Fibroblast of lung (primary cell): ENCODE measurements around the gene IL10RB. TPM values are rescaled to one million over a fixed set of nuclear protein-coding genes. Genes with fewer than 3 reads are reported as not detected.

Source experiments
- DNase-seq, 2 donors: peaks; one replicate each; pipeline versions ENCODE4 v3.0.0 to v3.0.0-alpha.2; 2010; ENCODE audit warnings: low read depth in 2 of 2
- H2AFZ ChIP-seq: 2 replicates; pipeline ENCODE4 v1.5.1; 2012; ENCODE audit warnings: low read length, control low read depth, inconsistent platforms
- H3K27ac ChIP-seq: 2 replicates; pipeline ENCODE4 v1.5.1; 2011; ENCODE audit warnings: low read length, control low read depth; ENCODE audit not compliant: insufficient read depth
- H3K27me3 ChIP-seq: 2 replicates; pipeline ENCODE4 v1.5.1; 2011; ENCODE audit warnings: mild to moderate bottlenecking, low read length; ENCODE audit not compliant: control insufficient read depth, insufficient read depth
- H3K36me3 ChIP-seq: 2 replicates; pipeline ENCODE4 v1.5.1; 2011; ENCODE audit warnings: low read length; ENCODE audit not compliant: control insufficient read depth, insufficient read depth
- H3K4me1 ChIP-seq: 2 replicates; pipeline ENCODE4 v1.5.1; 2011; ENCODE audit warnings: low read length; ENCODE audit not compliant: control insufficient read depth, insufficient read depth; ENCODE audit errors: extremely low read depth
- H3K4me2 ChIP-seq: 2 replicates; pipeline ENCODE4 v1.5.1; 2011; ENCODE audit warnings: low read length, control low read depth; ENCODE audit not compliant: insufficient read depth; ENCODE audit errors: extremely low read depth
- H3K4me3 ChIP-seq, 4 experiments: fragments of 200-600 bp in 1 of 4; sonication (generic) in 1 of 4; replicated peaks in 1 of 4; 2 replicates each; pipeline ENCODE4 v1.5.1; 2011 to 2016; ENCODE audit warnings: low read length in 4 of 4, low read depth in 3 of 4, mild to moderate bottlenecking in 3 of 4, control low read depth in 2 of 4, inconsistent platforms in 1 of 4, mixed read lengths in 1 of 4; ENCODE audit not compliant: insufficient read depth in 1 of 4; ENCODE audit errors: control extremely low read depth in 1 of 4
- H3K79me2 ChIP-seq: 2 replicates; pipeline ENCODE4 v1.5.1; 2012; ENCODE audit warnings: mild to moderate bottlenecking, low read length, inconsistent platforms; ENCODE audit not compliant: control insufficient read depth, insufficient read depth
- H3K9ac ChIP-seq: 2 replicates; pipeline ENCODE4 v1.5.1; 2011; ENCODE audit warnings: mild to moderate bottlenecking, low read length, control low read depth; ENCODE audit not compliant: insufficient read depth
- H3K9me3 ChIP-seq: 2 replicates; pipeline ENCODE4 v1.5.1; 2012; ENCODE audit warnings: low read depth, low read length; ENCODE audit not compliant: control insufficient read depth, insufficient read depth
- H4K20me1 ChIP-seq: 2 replicates; pipeline ENCODE4 v1.5.1; 2011; ENCODE audit warnings: low read length; ENCODE audit not compliant: control insufficient read depth, insufficient read depth; ENCODE audit errors: extremely low read depth
- CTCF ChIP-seq, 2 donors: IDR thresholded peaks in 1 of 2; conservative IDR thresholded peaks in 1 of 2; 1 replicate in 1 of 2; 2 replicates in 1 of 2; pipeline ENCODE4 v1.5.1; 2011 to 2012; ENCODE audit warnings: low read length in 2 of 2, control low read depth in 1 of 2, inconsistent platforms in 1 of 2, low read depth in 1 of 2, mild to moderate bottlenecking in 1 of 2
- EZH2 ChIP-seq: IDR thresholded peaks from 2 replicates; pipeline ENCODE4 v1.5.1; 2012; ENCODE audit warnings: low read length, control low read depth, mild to moderate bottlenecking; ENCODE audit errors: missing control alignments
- polyA plus RNA-seq, 2 donors: library from polyadenylated mRNA; depleted of rRNA in 1 of 2; stranded (reverse) in 1 of 2; unstranded in 1 of 2; fragments of >200 nt; gene quantifications; 2 replicates each; pipeline ENCODE4 v1.2.1, GENCODE V29; 2011 to 2012; ENCODE audit warnings: missing spikeins in 1 of 2
- total RNA-seq: library from RNA; depleted of rRNA; stranded (reverse); fragments of >200 nt; gene quantifications from 2 replicates; pipeline ENCODE4 v1.2.1, GENCODE V29; 2014

Gene IL10RB
- total and polyA plus RNA-seq, 2 donors (not counting 1 experiment from before 2014, with no cell fraction given): 56.2 to 64.1 TPM

GRCh38 chr21:33231526-33231925, 34.6 kb upstream of the IL10RB start:
- no peaks in the 10 kb centered on the region for H3K79me2 ChIP-seq
- no peak overlapping the region for H3K4me3 ChIP-seq

GRCh38 chr21:33232291-33233034, 33.7 kb upstream of the IL10RB start:
- Histone ChIP-seq H3K27me3 (no peaks in the 10 kb centered on the region), H2AFZ (no peak overlapping the region)

More at GRCh38 chr21:33231526-33231925, 34.6 kb upstream of the IL10RB start:
- H4K20me1 ChIP-seq: no peaks in the 10 kb centered on the region
- H2AFZ ChIP-seq: no peak overlapping the region
- H3K27ac ChIP-seq: no peak overlapping the region
- peaks cover 4% of the 10 kb centered on the region for H3K27me3 ChIP-seq
- TF ChIP-seq EZH2 (no peak), CTCF (conservative IDR thresholded peaks at IDR 0.05 in 1 of 2, IDR thresholded peaks at IDR 0.05 in 1 of 2; ENCODE audit: low read depth in 1 of 2, low read length in 2 of 2) (no peak)
- no peak overlapping the region for H3K4me2 ChIP-seq
- no peaks in the 10 kb centered on the region for H3K36me3 ChIP-seq
- no peaks in the 10 kb centered on the region for H3K9me3 ChIP-seq
- H3K9ac ChIP-seq: no peak overlapping the region
- no peaks in the 10 kb centered on the region for H3K4me1 ChIP-seq
- DNase-seq: no peak

More at GRCh38 chr21:33232291-33233034, 33.7 kb upstream of the IL10RB start:
- H3K4me1 ChIP-seq: no peaks in the 10 kb centered on the region
- no peaks in the 10 kb centered on the region for H3K9me3 ChIP-seq
- DNase-seq: no peak
- H3K9ac ChIP-seq: no peak overlapping the region
- no peak overlapping the region for H3K4me2 ChIP-seq
- no peaks in the 10 kb centered on the region for H3K79me2 ChIP-seq
- H4K20me1 ChIP-seq: no peaks in the 10 kb centered on the region
- TF ChIP-seq CTCF (conservative IDR thresholded peaks at IDR 0.05 in 1 of 2, IDR thresholded peaks at IDR 0.05 in 1 of 2; ENCODE audit: low read depth in 1 of 2, low read length in 2 of 2) (no peak), EZH2 (no peak)
- no peaks in the 10 kb centered on the region for H3K36me3 ChIP-seq
- H3K4me3 ChIP-seq: no peak overlapping the region
- H3K27ac ChIP-seq: no peak overlapping the region
